K562 (cell line): ENCODE measurements around the gene THSD8. TPM values are rescaled to one million over a fixed set of nuclear protein-coding genes. Genes with fewer than 3 reads are reported as not detected.

ENCODE experiments used
- ATAC-seq: fragments of 200-7000 bp; cut with Tn5 transposase; 3 replicates; pipeline ENCODE4 v1.9.1; 2020; ENCODE audit warnings: moderate library complexity
- BruUV-seq: library from RNA; stranded (reverse); fragments of 400-500 nt; replicated peaks from 2 replicates; lab custom pipeline; 2021; lab: Mats Ljungman, UMichigan
- CTCF ChIA-PET: fragments of 300-600 bp; formaldehyde crosslinking; extraction: SDS; loops from one replicate; lab custom pipeline; 2021; ENCODE audit warnings: low intra/inter-chr PET ratio; lab: Yijun Ruan, JAX
- POLR2A ChIA-PET: fragments of 300-600, 350-650 bp; sonication (Branson Sonifier 250); formaldehyde crosslinking; extraction: SDS; loops from one replicate; lab custom pipeline; 2021; ENCODE audit warnings: antibody characterized with exemption, inconsistent platforms; lab: Yijun Ruan, JAX
- DNase-seq, 4 experiments: peaks; one replicate each; pipeline versions ENCODE4 v3.0.0 to v3.0.0-alpha.2; 2011 to 2018; ENCODE audit warnings: low spot score in 3 of 4, mixed read lengths in 3 of 4; ENCODE audit errors: extremely low read depth in 1 of 4
- FAIRE-seq: peaks from 2 replicates; lab custom pipeline; 2011; peaks lifted over from hg19 to GRCh38; lab: Jason Lieb, UNC
- H2AFZ ChIP-seq: 2 replicates; pipeline ENCODE4 v1.6.0; 2011; ENCODE audit warnings: low read depth, low read length, control low read depth, inconsistent platforms
- H3K27ac ChIP-seq: fragments of 200-600 bp; 3 replicates; pipeline ENCODE4 v1.8.0; 2011; ENCODE audit warnings: low read depth, mild to moderate bottlenecking, control low read depth, inconsistent platforms, low read length, moderate library complexity, mixed read lengths; ENCODE audit errors: extremely low read depth
- H3K27me3 ChIP-seq, 2 experiments: fragments of 300-600 bp in 1 of 2; 2 replicates in 1 of 2; 3 replicates in 1 of 2; pipeline versions ENCODE4 v1.6.0 to v1.8.0; 2011; ENCODE audit warnings: inconsistent platforms in 2 of 2, low read length in 2 of 2, mild to moderate bottlenecking in 1 of 2, mixed read lengths in 1 of 2, moderate library complexity in 1 of 2; ENCODE audit not compliant: control insufficient read depth in 2 of 2, insufficient read depth in 2 of 2
- H3K36me3 ChIP-seq: fragments of 300-600 bp; 3 replicates; pipeline ENCODE4 v1.8.0; 2011; ENCODE audit warnings: mild to moderate bottlenecking, low read length, inconsistent platforms; ENCODE audit not compliant: control insufficient read depth, insufficient read depth
- H3K4me1 ChIP-seq, 2 experiments: fragments of 200-600 bp in 1 of 2; replicated peaks in 1 of 2; 2 replicates in 1 of 2; 3 replicates in 1 of 2; pipeline versions ENCODE4 v1.5.1 to v1.8.0; 2011; ENCODE audit warnings: inconsistent platforms in 2 of 2, low read length in 2 of 2, mild to moderate bottlenecking in 1 of 2, mixed read lengths in 1 of 2, moderate library complexity in 1 of 2; ENCODE audit not compliant: control insufficient read depth in 2 of 2, insufficient read depth in 2 of 2
- H3K4me2 ChIP-seq: 2 replicates; pipeline ENCODE4 v1.6.1; 2011; ENCODE audit warnings: low read length, control low read depth, inconsistent platforms, mixed read lengths; ENCODE audit not compliant: insufficient read depth
- H3K4me3 ChIP-seq: fragments of 200-600 bp; sonication (generic), shearing (Covaris generic); 2 replicates; pipeline ENCODE4 v1.5.1; 2016; ENCODE audit warnings: control low read depth, inconsistent platforms
- H3K79me2 ChIP-seq: fragments of 200-600 bp; 3 replicates; pipeline ENCODE4 v1.8.0; 2011; ENCODE audit warnings: low read length, inconsistent platforms; ENCODE audit not compliant: control insufficient read depth, insufficient read depth
- H3K9ac ChIP-seq, 2 experiments: 2 replicates each; pipeline versions ENCODE4 v1.6.0 to v1.6.1; 2011; ENCODE audit warnings: low read depth in 2 of 2, low read length in 2 of 2, control low read depth in 1 of 2, inconsistent platforms in 1 of 2, mild to moderate bottlenecking in 1 of 2, mixed read lengths in 1 of 2; ENCODE audit not compliant: insufficient read depth in 1 of 2
- H3K9me1 ChIP-seq: one replicate; pipeline ENCODE4 v1.6.0; 2011; ENCODE audit warnings: inconsistent platforms, mild to moderate bottlenecking, low read length, moderate library complexity; ENCODE audit not compliant: control insufficient read depth, insufficient read depth
- H3K9me3 ChIP-seq: replicated peaks from 2 replicates; pipeline ENCODE4 v1.5.1; 2011; ENCODE audit warnings: low read depth, low read length, inconsistent platforms; ENCODE audit not compliant: control insufficient read depth, insufficient read depth
- H4K20me1 ChIP-seq: replicated peaks from 2 replicates; pipeline ENCODE4 v1.6.1; 2011; ENCODE audit warnings: low read length, inconsistent platforms, mixed read lengths; ENCODE audit not compliant: control insufficient read depth, insufficient read depth
- C11orf30 ChIP-seq: fragments of 450-650 bp; IDR thresholded peaks from 2 replicates; pipeline ENCODE4 v1.6.1; 2016; ENCODE audit warnings: low read depth, mild to moderate bottlenecking
- DNMT1 ChIP-seq: fragments of 450-650 bp; IDR thresholded peaks from 2 replicates; pipeline ENCODE4 v1.6.1; 2016; ENCODE audit warnings: antibody characterized with exemption, mild to moderate bottlenecking
- GATA2 ChIP-seq: sonication (generic); formaldehyde crosslinking; IDR thresholded peaks from 2 replicates; pipeline ENCODE4 v1.4.0; 2020; ENCODE audit warnings: mild to moderate bottlenecking, missing genetic modification reagents
- HOXB6 ChIP-seq: fragments of 250-450 bp; sonication (Bioruptor Pico); IDR thresholded peaks from 2 replicates; pipeline ENCODE4 v1.5.1; 2022; ENCODE audit warnings: mild to moderate bottlenecking, borderline replicate concordance
- KAT8 ChIP-seq: fragments of 450-650 bp; IDR thresholded peaks from 2 replicates; pipeline ENCODE4 v1.6.1; 2016; ENCODE audit warnings: low read depth, mild to moderate bottlenecking
- NFIX ChIP-seq: fragments of 250-450 bp; sonication (Bioruptor Pico); IDR thresholded peaks from 2 replicates; pipeline ENCODE4 v1.4.0; 2020; ENCODE audit warnings: low read depth, mild to moderate bottlenecking, moderate library complexity
- NONO ChIP-seq, 2 experiments: fragments of 200-400 bp in 1 of 2; fragments of 450-650 bp in 1 of 2; formaldehyde crosslinking in 1 of 2; IDR thresholded peaks; 2 replicates each; pipeline ENCODE4 v1.6.1; 2017; ENCODE audit warnings: low read depth in 2 of 2, mild to moderate bottlenecking in 2 of 2, moderate library complexity in 2 of 2, low read length in 1 of 2
- PCBP2 ChIP-seq: fragments of 200-400 bp; formaldehyde crosslinking; IDR thresholded peaks from 2 replicates; pipeline ENCODE4 v1.6.1; 2018; ENCODE audit warnings: low read length, low read depth, mild to moderate bottlenecking, moderate library complexity; ENCODE audit not compliant: poor library complexity, severe bottlenecking
- RB1 ChIP-seq: fragments of 450-650 bp; IDR thresholded peaks from 2 replicates; pipeline ENCODE4 v1.6.1; 2017; ENCODE audit warnings: low read depth, mild to moderate bottlenecking
- TOE1 ChIP-seq, 2 experiments: fragments of 450-650 bp in 1 of 2; sonication (generic) in 1 of 2; formaldehyde crosslinking in 1 of 2; IDR thresholded peaks; 2 replicates each; pipeline versions ENCODE4 v1.7.1 to v1.8.0; 2016 to 2022; ENCODE audit warnings: borderline replicate concordance in 2 of 2, mild to moderate bottlenecking in 2 of 2, antibody characterized with exemption in 1 of 2, inconsistent platforms in 1 of 2, low read depth in 1 of 2, missing genetic modification reagents in 1 of 2, moderate library complexity in 1 of 2
- TRIM25 ChIP-seq: fragments of 450-650 bp; IDR thresholded peaks from 2 replicates; pipeline ENCODE4 v1.7.0; 2016; ENCODE audit warnings: borderline replicate concordance
- TRIM28 ChIP-seq: fragments of 450-650 bp; IDR thresholded peaks from 2 replicates; pipeline ENCODE4 v1.6.1; 2017
- ZBTB7A ChIP-seq: IDR thresholded peaks from 2 replicates; pipeline ENCODE4 v1.6.1; 2011; ENCODE audit warnings: low read depth, mild to moderate bottlenecking, low read length, moderate library complexity, borderline replicate concordance; ENCODE audit not compliant: control insufficient read depth
- WGBS: fragments of 100-300 bp; shearing (Covaris generic); methylation state at CpG from one replicate; pipeline ENCODE4 v1.1.6; 2016; ENCODE audit warnings: low coverage, mixed read lengths; ENCODE audit not compliant: insufficient coverage; ENCODE audit errors: missing lambda C conversion rate; 5-methylcytosine and 5-hydroxymethylcytosine counted together
- in situ Hi-C: fragments of 300-500 bp; cut with MboI; formaldehyde crosslinking; loops from 4 replicates; pipeline ENCODE4 v1.15.0; 2018; ENCODE audit warnings: inconsistent platforms, mixed read lengths
- intact Hi-C: fragments of 100-400 bp; cut with micrococcal nuclease; formaldehyde crosslinking; loops from 2 replicates; pipeline ENCODE4 v1.14.2; 2022
- polyA plus RNA-seq, 8 experiments: library from polyadenylated mRNA; depleted of rRNA in 4 of 8; stranded (reverse) in 5 of 8; unstranded in 3 of 8; fragments of >200 nt; fragmentation: Nextera tagmentation in 2 of 8; fragmentation: Illumina TruSeq in 1 of 8; extraction: Ambion mirVana in 2 of 8; extraction: Trizol in 1 of 8; gene quantifications; 2 replicates each; pipeline versions ENCODE4 v1.2.1 to v1.2.3, GENCODE V29; 2011 to 2014; ENCODE audit warnings: inconsistent platforms in 1 of 8, missing spikeins in 1 of 8
- total RNA-seq, 7 experiments: library from RNA; depleted of rRNA in 6 of 7; stranded (reverse); fragments of >200 nt in 6 of 7; fragmentation: Illumina TruSeq in 2 of 7; extraction: Trizol in 2 of 7; gene quantifications; 2 replicates each; pipeline versions ENCODE4 v1.2.1 to v1.2.3, GENCODE V29; 2011 to 2021; ENCODE audit warnings: low replicate concordance in 1 of 7

THSD8 gene
- total and polyA plus RNA-seq, 9 of the 15 experiments (the other 6 are each of a cell fraction or from before 2014, with no cell fraction given), result 8.4 to 42.4 (median 19.9) TPM; not detected in 2

- H3K4me1 ChIP-seq, result peaks cover 35 to 70% of the 10 kb centered on the region in 2 experiments
- intact Hi-C loops (loop anchor here (5.0 kb wide), 1 partner anchor 63 kb away; no protein-coding TSS in a partner anchor), in situ Hi-C loops (no loop called here)
- ChIA-PET POLR2A (interaction anchor here (0.6 to 4.1 kb wide), 7 partner anchors 10 to 69 kb away, joined by 3 to 44 read pairs (median 4); partner anchors contain the start of genes GET3 and JUNB), CTCF (no interaction called here)
- BruUV-seq, result TSS peak; percentile 78
- no peak for ATAC-seq
- H3K79me2 ChIP-seq, result peaks cover 6% of the 10 kb centered on the region; the same call in 1 of the 3 replicates
- no peaks in the 10 kb centered on the region for H4K20me1 ChIP-seq
- H3K4me3 ChIP-seq, result peak overlapping the region; percentile 37
- FAIRE-seq, result no peak
- H2AFZ ChIP-seq, result peak overlapping the region; percentile 83
- no peaks in the 10 kb centered on the region for H3K36me3 ChIP-seq
- H3K9ac ChIP-seq, result peak overlapping the region; percentile 59 to 89
- H3K27me3 ChIP-seq, result no peaks in the 10 kb centered on the region
- no peaks in the 10 kb centered on the region for H3K9me1 ChIP-seq
- no peaks in the 10 kb centered on the region for H3K9me3 ChIP-seq
- DNase-seq, result no peak
- 14% methylated on average over 6 of the region's 6 CpGs for WGBS
- peak overlapping the region; percentile 85 for H3K4me2 ChIP-seq
- H3K27ac ChIP-seq, result peak overlapping the region; percentile 68
- no peak for TF ChIP-seq RB1
- no peak for TF ChIP-seq TRIM28
- no peak for TF ChIP-seq HOXB6
- TF ChIP-seq NFIX (CRISPR knock-in tag), result no peak
- TF ChIP-seq DNMT1, result no peak
- no peak for TF ChIP-seq TRIM25
- TF ChIP-seq KAT8, result peak; percentile 27; the same call in 1 of the 2 replicates
- TF ChIP-seq PCBP2, result no peak
- TF ChIP-seq ZBTB7A, result peak; percentile 58; the same call in 1 of the 2 replicates
- TF ChIP-seq C11orf30, result no peak
- no peak for TF ChIP-seq NONO (IDR thresholded peaks at IDR 0.05; ENCODE audit: low read depth in 2 of 2, low read length in 1 of 2)
- TF ChIP-seq GATA2 (CRISPR knock-in tag), result no peak
- peak; percentile 28; the same call in 1 of the 2 replicates for TF ChIP-seq TOE1 (IDR thresholded peaks at IDR 0.05; ENCODE audit: borderline replicate concordance)
- TF ChIP-seq TOE1 (CRISPR knock-in tag; IDR thresholded peaks at IDR 0.05; ENCODE audit: borderline replicate concordance, low read depth), result no peak
These were observed 23.0 kb upstream of the THSD8 start for GRCh38 chr19:12778905-12779161.
